HepG2 (cell line): ENCODE data around the gene DLG2. TPM values are rescaled to one million over a fixed set of nuclear protein-coding genes. Genes with fewer than 3 reads are reported as not detected.

ENCODE experiments used
- ATAC-seq: fragments of 200-7000 bp; cut with Tn5 transposase; 3 replicates; pipeline ENCODE4 v1.9.1; 2020; ENCODE audit warnings: mild to moderate bottlenecking, moderate library complexity
- BruUV-seq: library from RNA; stranded (reverse); fragments of 400-500 nt; replicated peaks from 2 replicates; lab custom pipeline; 2021; lab: Mats Ljungman, UMichigan
- CTCF ChIA-PET: fragments of 300-600 bp; formaldehyde crosslinking; extraction: SDS; loops from one replicate; lab custom pipeline; 2021; ENCODE audit warnings: low total read pairs, inconsistent platforms, low intra/inter-chr PET ratio; lab: Yijun Ruan, JAX
- POLR2A ChIA-PET: fragments of 350-600 bp; sonication (Branson Sonifier 250); formaldehyde crosslinking; loops from one replicate; lab custom pipeline; 2020; ENCODE audit warnings: antibody characterized with exemption, inconsistent platforms; lab: Yijun Ruan, JAX
- DNase-seq: peaks from one replicate; pipeline ENCODE4 v3.0.0-alpha.2; 2015; ENCODE audit warnings: low spot score
- FAIRE-seq: peaks from 3 replicates; lab custom pipeline; 2011; peaks lifted over from hg19 to GRCh38; lab: Jason Lieb, UNC
- H2AFZ ChIP-seq: one replicate; pipeline ENCODE4 v1.6.1; 2011; ENCODE audit warnings: low read length, inconsistent platforms
- H3K27ac ChIP-seq: fragments of 300-600 bp; 3 replicates; pipeline ENCODE4 v1.8.0; 2011; ENCODE audit warnings: mixed run types, mild to moderate bottlenecking, mixed read lengths, low read length, inconsistent platforms; ENCODE audit not compliant: insufficient read depth; ENCODE audit errors: extremely low read length
- H3K27me3 ChIP-seq, 2 experiments: fragments of 200-600 bp in 1 of 2; 2 replicates in 1 of 2; 3 replicates in 1 of 2; pipeline versions ENCODE4 v1.6.0 to v1.8.0; 2011; ENCODE audit warnings: low read length in 2 of 2, mild to moderate bottlenecking in 2 of 2, moderate library complexity in 2 of 2, inconsistent platforms in 1 of 2; ENCODE audit not compliant: insufficient read depth in 2 of 2, control insufficient read depth in 1 of 2
- H3K36me3 ChIP-seq, 2 experiments: fragments of 200-600 bp in 1 of 2; replicated peaks in 1 of 2; 2 replicates in 1 of 2; 3 replicates in 1 of 2; pipeline versions ENCODE4 v1.5.1 to v1.8.0; 2011; ENCODE audit warnings: low read length in 2 of 2, inconsistent platforms in 1 of 2; ENCODE audit not compliant: insufficient read depth in 2 of 2, control insufficient read depth in 1 of 2
- H3K4me1 ChIP-seq: 2 replicates; pipeline ENCODE4 v1.5.1; 2012; ENCODE audit warnings: low read length, inconsistent platforms; ENCODE audit not compliant: insufficient read depth
- H3K4me2 ChIP-seq: 2 replicates; pipeline ENCODE4 v1.6.0; 2011; ENCODE audit warnings: low read depth, low read length, inconsistent platforms
- H3K4me3 ChIP-seq, 3 experiments: fragments of 200-600 bp in 1 of 3; sonication (generic), shearing (Covaris generic) in 1 of 3; replicated peaks in 1 of 3; 2 replicates each; pipeline ENCODE4 v1.5.1; 2011 to 2016; ENCODE audit warnings: low read length in 3 of 3, inconsistent platforms in 2 of 3, low read depth in 2 of 3, mild to moderate bottlenecking in 2 of 3, control low read depth in 1 of 3, mixed read lengths in 1 of 3; ENCODE audit not compliant: insufficient read depth in 1 of 3
- H3K79me2 ChIP-seq: one replicate; pipeline ENCODE4 v1.6.1; 2011; ENCODE audit warnings: low read length, inconsistent platforms; ENCODE audit not compliant: insufficient read depth
- H3K9ac ChIP-seq: 2 replicates; pipeline ENCODE4 v1.6.0; 2011; ENCODE audit warnings: mild to moderate bottlenecking, low read depth, low read length, inconsistent platforms; ENCODE audit not compliant: insufficient read depth
- H3K9me3 ChIP-seq: 2 replicates; pipeline ENCODE4 v1.5.1; 2012; ENCODE audit warnings: mild to moderate bottlenecking, low read length
- H4K20me1 ChIP-seq: 2 replicates; pipeline ENCODE4 v1.6.0; 2011; ENCODE audit warnings: inconsistent platforms, mild to moderate bottlenecking, low read length, moderate library complexity; ENCODE audit not compliant: insufficient read depth
- ADNP ChIP-seq: sonication (generic); formaldehyde crosslinking; IDR thresholded peaks from 2 replicates; pipeline ENCODE4 v1.4.0; 2020; ENCODE audit warnings: missing genetic modification reagents
- ARNTL ChIP-seq: sonication (generic); formaldehyde crosslinking; IDR thresholded peaks from 2 replicates; pipeline ENCODE4 v1.4.0; 2020; ENCODE audit warnings: mild to moderate bottlenecking, missing genetic modification reagents
- BRD4 ChIP-seq: sonication (generic); formaldehyde crosslinking; IDR thresholded peaks from 2 replicates; pipeline ENCODE4 v1.4.0; 2020; ENCODE audit warnings: missing genetic modification reagents
- PAX8 ChIP-seq: sonication (generic); formaldehyde crosslinking; IDR thresholded peaks from 2 replicates; pipeline ENCODE4 v1.8.0; 2022; ENCODE audit warnings: mild to moderate bottlenecking, missing genetic modification reagents, borderline replicate concordance
- PCBP1 ChIP-seq: fragments of 200-400 bp; formaldehyde crosslinking; IDR thresholded peaks from 2 replicates; pipeline ENCODE4 v1.6.1; 2017; ENCODE audit warnings: mild to moderate bottlenecking, low read depth, low read length, borderline replicate concordance
- SRY ChIP-seq: sonication (generic); formaldehyde crosslinking; IDR thresholded peaks from 2 replicates; pipeline ENCODE4 v1.8.0; 2022; ENCODE audit warnings: mild to moderate bottlenecking, missing genetic modification reagents
- ZBTB8A ChIP-seq: sonication (generic); formaldehyde crosslinking; IDR thresholded peaks from 2 replicates; pipeline ENCODE4 v1.4.0; 2020; ENCODE audit warnings: mild to moderate bottlenecking, low read depth, missing genetic modification reagents, borderline replicate concordance
- ZNF253 ChIP-seq: sonication (generic); formaldehyde crosslinking; IDR thresholded peaks from 2 replicates; pipeline ENCODE4 v1.8.0; 2022; ENCODE audit warnings: mild to moderate bottlenecking, missing genetic modification reagents, borderline replicate concordance
- ZNF629 ChIP-seq: sonication (generic); formaldehyde crosslinking; conservative IDR thresholded peaks from 2 replicates; pipeline ENCODE4 v1.5.0; 2020; ENCODE audit warnings: missing genetic modification reagents
- ZNF761 ChIP-seq: sonication (generic); formaldehyde crosslinking; conservative IDR thresholded peaks from 2 replicates; pipeline ENCODE4 v1.4.0; 2020; ENCODE audit warnings: mild to moderate bottlenecking, missing genetic modification reagents
- ZSCAN30 ChIP-seq: sonication (generic); formaldehyde crosslinking; IDR thresholded peaks from 2 replicates; pipeline ENCODE4 v1.5.0; 2020; ENCODE audit warnings: mild to moderate bottlenecking, missing genetic modification reagents
- in situ Hi-C: cut with HindIII; loops from 2 replicates; pipeline ENCODE4 v1.10.0; 2017; ENCODE audit warnings: low pct_unique_long_range_greater_than_20kb; ENCODE audit not compliant: extremely low pct_ligation_motif_present
- intact Hi-C: fragments of 100-400 bp; cut with micrococcal nuclease; formaldehyde crosslinking; loops from one replicate; pipeline ENCODE4 v1.10.0; 2022; ENCODE audit not compliant: unreplicated experiment
- polyA plus RNA-seq, 8 experiments: library from polyadenylated mRNA; depleted of rRNA in 3 of 8; stranded (reverse) in 7 of 8; unstranded in 1 of 8; fragments of >200 nt; fragmentation: Illumina TruSeq in 4 of 8; extraction: Trizol in 4 of 8; gene quantifications; 2 replicates each; pipeline versions ENCODE4 v1.2.1 to v1.2.3, GENCODE V29; 2011 to 2016; ENCODE audit warnings: low read depth in 4 of 8, missing spikeins in 1 of 8, mixed read lengths in 1 of 8; ENCODE audit not compliant: insufficient read depth in 1 of 8
- total RNA-seq, 5 experiments: library from RNA; depleted of rRNA; stranded (reverse); fragments of >200 nt; fragmentation: Illumina TruSeq; extraction: Trizol; gene quantifications; 2 replicates each; pipeline ENCODE4 v1.2.3, GENCODE V29; 2016; ENCODE audit warnings: low read depth in 1 of 5
- TF ChIP-seq, protein P1 (sequence below): sonication (generic); formaldehyde crosslinking; IDR thresholded peaks from 2 replicates; pipeline ENCODE4 v1.8.1; 2023; ENCODE audit warnings: mild to moderate bottlenecking, moderate library complexity, missing genetic modification reagents
- TF ChIP-seq, protein P2 (sequence below): sonication (generic); formaldehyde crosslinking; IDR thresholded peaks from 2 replicates; pipeline ENCODE4 v1.4.0; 2020; ENCODE audit warnings: missing genetic modification reagents
- TF ChIP-seq, protein P3 (sequence below): sonication (generic); formaldehyde crosslinking; IDR thresholded peaks from 2 replicates; pipeline ENCODE4 v1.8.1; 2022; ENCODE audit warnings: mild to moderate bottlenecking, missing genetic modification reagents
- TF ChIP-seq, protein P4 (sequence below): sonication (generic); formaldehyde crosslinking; IDR thresholded peaks from 2 replicates; pipeline ENCODE4 v1.4.0; 2020; ENCODE audit warnings: missing genetic modification reagents, borderline replicate concordance
- TF ChIP-seq, protein P5 (sequence below): IDR thresholded peaks from 2 replicates; pipeline ENCODE4 v1.6.1; 2012; ENCODE audit warnings: low read length, improper control_type of control experiment

The DLG2 gene
- total and polyA plus RNA-seq, 2 of the 13 experiments (the other 11 are each of a cell fraction or from before 2014, with no cell fraction given): 0.46 to 1.0 TPM

DNA sequence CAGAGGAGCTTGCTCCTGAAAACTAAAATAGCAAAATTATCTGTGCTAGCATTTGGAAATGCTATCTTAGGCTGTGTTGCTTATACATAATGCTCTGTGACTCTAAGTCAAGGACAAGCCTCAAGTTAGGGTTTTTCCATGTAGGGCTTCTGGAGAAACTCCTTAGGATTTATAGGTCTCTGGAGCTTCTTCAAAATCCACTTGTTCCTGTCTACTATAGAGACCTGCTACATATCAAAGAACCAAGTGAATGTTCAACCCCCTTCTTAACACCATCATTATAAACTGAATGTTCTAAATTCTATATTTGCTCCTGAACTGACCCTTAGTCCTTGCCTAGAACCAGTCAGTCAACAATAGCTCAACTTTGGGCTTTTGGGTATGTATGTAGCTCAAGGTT is 1817.9 kb downstream of the DLG2 start:
- Histone ChIP-seq H3K79me2 (no peaks in the 10 kb centered on the region), H3K4me3 (no peak overlapping the region), H3K27ac (no peak overlapping the region), H3K27me3 (no peaks in the 10 kb centered on the region), H3K9me3 (no peaks in the 10 kb centered on the region), H3K36me3 (no peaks in the 10 kb centered on the region), H3K9ac (no peak overlapping the region), H3K4me1 (0 out of 2 replicates have a peak, but pooled peaks cover 6% of the 10 kb centered on the region), H2AFZ (no peak overlapping the region), H3K4me2 (no peak overlapping the region), H4K20me1 (no peaks in the 10 kb centered on the region)
- in situ Hi-C loops (loop anchor here (25.0 kb wide), 2 partner anchors 947 to 1097 kb away; no protein-coding TSS in a partner anchor), intact Hi-C loops (loop anchor here (5.0 kb wide), 1 partner anchor 582 kb away; no protein-coding TSS in a partner anchor)
- ChIA-PET CTCF (no interaction called here), POLR2A (no interaction called here)
- DNase-seq (no peak), FAIRE-seq (no peak), ATAC-seq (no peak)
- BruUV-seq: no TSS peak
- TF ChIP-seq ARNTL (CRISPR knock-in tag) (no peak), PAX8 (CRISPR knock-in tag) (no peak), ZNF629 (CRISPR knock-in tag) (no peak), ZNF253 (CRISPR knock-in tag) (no peak), PCBP1 (no peak), SRY (CRISPR knock-in tag) (no peak), ADNP (CRISPR knock-in tag) (no peak), ZNF761 (CRISPR knock-in tag) (no peak), ZBTB8A (CRISPR knock-in tag) (no peak), ZSCAN30 (CRISPR knock-in tag) (no peak), BRD4 (CRISPR knock-in tag) (no peak)
- TF ChIP-seq, protein P1, sequence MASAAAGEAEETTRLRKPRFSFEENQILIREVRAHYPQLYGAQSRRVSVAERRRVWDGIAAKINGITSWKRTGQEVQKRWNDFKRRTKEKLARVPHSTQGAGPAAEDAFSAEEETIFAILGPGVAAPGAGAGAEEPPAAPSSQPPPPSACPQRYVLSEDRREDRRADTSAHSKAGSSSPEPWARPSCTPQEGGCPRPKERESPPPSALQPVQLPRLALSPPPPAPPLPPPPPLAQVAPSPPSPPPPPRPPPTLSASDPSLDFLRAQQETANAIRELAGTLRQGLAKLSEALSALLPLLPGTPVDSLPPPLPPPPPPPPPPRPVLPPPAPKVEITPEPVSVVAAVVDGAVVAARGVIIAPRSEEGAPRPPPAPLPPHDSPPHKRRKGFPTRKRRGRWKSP (CRISPR knock-in tag): no peak
- TF ChIP-seq, protein P2, sequence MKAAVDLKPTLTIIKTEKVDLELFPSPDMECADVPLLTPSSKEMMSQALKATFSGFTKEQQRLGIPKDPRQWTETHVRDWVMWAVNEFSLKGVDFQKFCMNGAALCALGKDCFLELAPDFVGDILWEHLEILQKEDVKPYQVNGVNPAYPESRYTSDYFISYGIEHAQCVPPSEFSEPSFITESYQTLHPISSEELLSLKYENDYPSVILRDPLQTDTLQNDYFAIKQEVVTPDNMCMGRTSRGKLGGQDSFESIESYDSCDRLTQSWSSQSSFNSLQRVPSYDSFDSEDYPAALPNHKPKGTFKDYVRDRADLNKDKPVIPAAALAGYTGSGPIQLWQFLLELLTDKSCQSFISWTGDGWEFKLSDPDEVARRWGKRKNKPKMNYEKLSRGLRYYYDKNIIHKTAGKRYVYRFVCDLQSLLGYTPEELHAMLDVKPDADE: no peak
- TF ChIP-seq, protein P3, sequence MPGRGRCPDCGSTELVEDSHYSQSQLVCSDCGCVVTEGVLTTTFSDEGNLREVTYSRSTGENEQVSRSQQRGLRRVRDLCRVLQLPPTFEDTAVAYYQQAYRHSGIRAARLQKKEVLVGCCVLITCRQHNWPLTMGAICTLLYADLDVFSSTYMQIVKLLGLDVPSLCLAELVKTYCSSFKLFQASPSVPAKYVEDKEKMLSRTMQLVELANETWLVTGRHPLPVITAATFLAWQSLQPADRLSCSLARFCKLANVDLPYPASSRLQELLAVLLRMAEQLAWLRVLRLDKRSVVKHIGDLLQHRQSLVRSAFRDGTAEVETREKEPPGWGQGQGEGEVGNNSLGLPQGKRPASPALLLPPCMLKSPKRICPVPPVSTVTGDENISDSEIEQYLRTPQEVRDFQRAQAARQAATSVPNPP: no peak
- TF ChIP-seq, protein P4, sequence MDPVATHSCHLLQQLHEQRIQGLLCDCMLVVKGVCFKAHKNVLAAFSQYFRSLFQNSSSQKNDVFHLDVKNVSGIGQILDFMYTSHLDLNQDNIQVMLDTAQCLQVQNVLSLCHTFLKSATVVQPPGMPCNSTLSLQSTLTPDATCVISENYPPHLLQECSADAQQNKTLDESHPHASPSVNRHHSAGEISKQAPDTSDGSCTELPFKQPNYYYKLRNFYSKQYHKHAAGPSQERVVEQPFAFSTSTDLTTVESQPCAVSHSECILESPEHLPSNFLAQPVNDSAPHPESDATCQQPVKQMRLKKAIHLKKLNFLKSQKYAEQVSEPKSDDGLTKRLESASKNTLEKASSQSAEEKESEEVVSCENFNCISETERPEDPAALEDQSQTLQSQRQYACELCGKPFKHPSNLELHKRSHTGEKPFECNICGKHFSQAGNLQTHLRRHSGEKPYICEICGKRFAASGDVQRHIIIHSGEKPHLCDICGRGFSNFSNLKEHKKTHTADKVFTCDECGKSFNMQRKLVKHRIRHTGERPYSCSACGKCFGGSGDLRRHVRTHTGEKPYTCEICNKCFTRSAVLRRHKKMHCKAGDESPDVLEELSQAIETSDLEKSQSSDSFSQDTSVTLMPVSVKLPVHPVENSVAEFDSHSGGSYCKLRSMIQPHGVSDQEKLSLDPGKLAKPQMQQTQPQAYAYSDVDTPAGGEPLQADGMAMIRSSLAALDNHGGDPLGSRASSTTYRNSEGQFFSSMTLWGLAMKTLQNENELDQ: no peak
- TF ChIP-seq, protein P5, sequence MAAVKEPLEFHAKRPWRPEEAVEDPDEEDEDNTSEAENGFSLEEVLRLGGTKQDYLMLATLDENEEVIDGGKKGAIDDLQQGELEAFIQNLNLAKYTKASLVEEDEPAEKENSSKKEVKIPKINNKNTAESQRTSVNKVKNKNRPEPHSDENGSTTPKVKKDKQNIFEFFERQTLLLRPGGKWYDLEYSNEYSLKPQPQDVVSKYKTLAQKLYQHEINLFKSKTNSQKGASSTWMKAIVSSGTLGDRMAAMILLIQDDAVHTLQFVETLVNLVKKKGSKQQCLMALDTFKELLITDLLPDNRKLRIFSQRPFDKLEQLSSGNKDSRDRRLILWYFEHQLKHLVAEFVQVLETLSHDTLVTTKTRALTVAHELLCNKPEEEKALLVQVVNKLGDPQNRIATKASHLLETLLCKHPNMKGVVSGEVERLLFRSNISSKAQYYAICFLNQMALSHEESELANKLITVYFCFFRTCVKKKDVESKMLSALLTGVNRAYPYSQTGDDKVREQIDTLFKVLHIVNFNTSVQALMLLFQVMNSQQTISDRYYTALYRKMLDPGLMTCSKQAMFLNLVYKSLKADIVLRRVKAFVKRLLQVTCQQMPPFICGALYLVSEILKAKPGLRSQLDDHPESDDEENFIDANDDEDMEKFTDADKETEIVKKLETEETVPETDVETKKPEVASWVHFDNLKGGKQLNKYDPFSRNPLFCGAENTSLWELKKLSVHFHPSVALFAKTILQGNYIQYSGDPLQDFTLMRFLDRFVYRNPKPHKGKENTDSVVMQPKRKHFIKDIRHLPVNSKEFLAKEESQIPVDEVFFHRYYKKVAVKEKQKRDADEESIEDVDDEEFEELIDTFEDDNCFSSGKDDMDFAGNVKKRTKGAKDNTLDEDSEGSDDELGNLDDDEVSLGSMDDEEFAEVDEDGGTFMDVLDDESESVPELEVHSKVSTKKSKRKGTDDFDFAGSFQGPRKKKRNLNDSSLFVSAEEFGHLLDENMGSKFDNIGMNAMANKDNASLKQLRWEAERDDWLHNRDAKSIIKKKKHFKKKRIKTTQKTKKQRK: no peak
